Astrocyte of the cerebellum (primary cell): ENCODE data around the gene VWA3B.
A peak's percentile ranks its signal among the peaks of the same experiment; 100 is the strongest.

Experiments used
- DNase-seq: peaks from one replicate; pipeline ENCODE4 v3.0.0-alpha.2; 2011; ENCODE audit warnings: low read depth
- H3K4me3 ChIP-seq: 2 replicates; pipeline ENCODE4 v1.5.1; 2011; ENCODE audit warnings: mild to moderate bottlenecking, low read depth, low read length, moderate library complexity
- CTCF ChIP-seq: IDR thresholded peaks from 2 replicates; pipeline ENCODE4 v1.5.1; 2012; ENCODE audit warnings: low read length, low read depth, moderate library complexity, mild to moderate bottlenecking; ENCODE audit errors: missing control alignments
- in situ Hi-C: cut with HindIII; loops from 2 replicates; pipeline ENCODE4 v1.10.0; 2017; ENCODE audit warnings: low sequenced_read_pairs

The VWA3B gene, protein sequence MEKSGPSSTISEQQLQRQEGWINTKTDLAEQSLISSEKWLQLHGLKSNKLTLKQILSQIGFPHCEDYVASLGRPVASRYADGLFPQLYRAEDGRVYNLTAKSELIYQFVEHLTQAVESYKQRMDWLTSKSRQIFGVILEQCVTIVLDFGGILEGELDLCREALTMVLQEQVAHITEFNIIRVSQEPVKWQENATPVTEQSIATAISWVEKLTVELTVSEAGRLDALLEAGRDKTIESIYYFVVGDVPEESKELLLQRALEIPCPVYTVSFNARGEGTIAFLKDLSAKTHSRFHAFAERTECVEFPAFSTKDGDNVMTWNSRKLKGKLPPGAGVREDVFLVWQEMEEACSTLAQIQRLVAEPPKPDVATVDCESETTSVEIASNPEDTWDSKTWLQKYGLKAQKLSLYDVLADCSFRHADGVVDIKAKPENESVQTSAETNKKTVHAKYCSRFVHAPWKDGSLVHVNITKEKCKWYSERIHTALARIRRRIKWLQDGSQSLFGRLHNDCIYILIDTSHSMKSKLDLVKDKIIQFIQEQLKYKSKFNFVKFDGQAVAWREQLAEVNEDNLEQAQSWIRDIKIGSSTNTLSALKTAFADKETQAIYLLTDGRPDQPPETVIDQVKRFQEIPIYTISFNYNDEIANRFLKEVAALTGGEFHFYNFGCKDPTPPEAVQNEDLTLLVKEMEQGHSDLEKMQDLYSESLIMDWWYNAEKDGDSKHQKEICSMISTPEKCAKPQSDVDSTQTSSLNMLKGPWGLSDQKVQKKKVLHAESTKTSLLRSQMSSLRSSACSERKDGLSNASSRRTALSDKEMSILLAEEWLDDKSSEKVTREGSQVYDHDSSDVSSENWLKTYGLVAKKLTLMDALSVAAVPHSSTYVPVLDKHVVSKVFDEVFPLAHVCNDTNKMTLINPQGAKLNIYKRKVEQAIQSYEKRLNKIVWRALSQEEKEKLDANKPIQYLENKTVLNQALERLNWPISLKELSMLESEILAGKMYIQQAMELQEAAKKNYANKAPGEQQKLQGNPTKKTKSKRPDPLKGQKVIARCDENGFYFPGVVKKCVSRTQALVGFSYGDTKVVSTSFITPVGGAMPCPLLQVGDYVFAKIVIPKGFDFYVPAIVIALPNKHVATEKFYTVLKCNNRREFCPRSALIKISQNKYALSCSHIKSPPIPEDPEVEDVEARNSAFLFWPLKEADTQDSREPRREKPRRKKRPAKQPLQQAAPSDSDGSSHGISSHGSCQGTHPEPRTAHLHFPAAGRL (N-terminal part only)

GRCh38 chr2:98086491-98087446 is at the start of gene VWA3B:
Gene VWA3B (plus strand): TSS chr2:98087167. CDS start chr2:98093093, 5,926 bp downstream.
- in situ Hi-C loops: loop anchor here (5.0 kb wide), 1 partner anchor 36 kb away; no protein-coding TSS in a partner anchor
- H3K4me3 ChIP-seq: peak within 1 kb of the TSS; percentile 54
- TF ChIP-seq CTCF: no peak
- DNase-seq: no peak

DNA sequence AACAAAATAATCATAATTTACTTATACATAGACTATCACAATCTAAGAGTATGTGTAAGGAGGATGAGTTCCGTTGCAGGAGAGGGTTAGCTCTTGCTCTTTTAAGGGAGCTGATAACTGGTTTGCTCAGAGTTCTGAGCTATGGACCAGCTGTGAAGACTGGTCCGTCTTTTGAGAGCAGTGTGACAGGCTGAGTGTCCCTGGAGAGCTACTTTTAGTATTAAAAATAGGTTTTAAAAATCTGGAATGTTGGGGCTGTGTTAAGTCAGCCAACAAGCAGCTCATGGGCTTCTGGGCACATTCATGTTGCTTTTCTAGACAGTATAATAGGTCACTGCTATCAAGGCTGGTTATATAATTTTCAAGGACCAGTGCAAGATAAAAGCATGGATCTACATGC is 49.8 kb upstream of the VWA3B start:
- in situ Hi-C loops: no loop called here
- no peak for TF ChIP-seq CTCF
- no peak for DNase-seq
- H3K4me3 ChIP-seq: no peak overlapping the region

DNA sequence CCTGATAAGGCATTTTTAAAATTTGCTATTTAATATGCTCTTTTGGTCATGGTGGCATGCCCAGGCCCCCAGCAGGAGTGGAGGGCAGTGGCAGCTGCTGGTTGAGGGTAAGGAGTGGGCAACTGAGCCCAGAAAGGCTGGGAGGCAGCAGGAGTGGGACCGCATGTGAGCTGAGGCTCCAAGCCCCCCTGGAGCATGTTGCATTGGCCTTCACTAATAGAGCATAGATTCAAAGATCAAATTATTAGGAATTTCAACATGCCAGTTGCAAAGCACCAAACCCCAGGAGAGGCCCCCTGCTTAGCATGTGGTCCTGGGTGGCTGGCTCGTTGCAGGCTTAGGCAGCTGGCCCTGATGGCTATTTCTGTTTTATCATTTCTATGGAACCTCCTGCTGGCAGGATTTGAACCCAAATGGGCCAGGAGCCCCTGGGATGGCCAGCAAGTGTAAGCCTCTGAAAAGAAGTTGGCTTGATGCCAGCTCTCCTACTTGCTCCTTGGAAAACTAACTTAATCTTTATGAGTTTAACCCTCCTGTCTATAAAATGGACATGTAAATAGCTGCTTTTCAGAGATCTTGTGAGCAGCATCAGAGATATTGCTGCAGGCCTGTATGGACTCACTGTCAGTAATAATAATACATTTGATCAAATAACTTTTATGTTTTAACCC is 49.2 kb upstream of the VWA3B start:
- no peak for TF ChIP-seq CTCF
- no peak overlapping the region for H3K4me3 ChIP-seq
- DNase-seq: no peak
- in situ Hi-C loops: no loop called here

GRCh38 chr2:98039085-98039756 is 47.7 kb upstream of the VWA3B start:
- H3K4me3 ChIP-seq: no peak overlapping the region
- TF ChIP-seq CTCF: no peak
- in situ Hi-C loops: no loop called here
- no peak for DNase-seq

DNA sequence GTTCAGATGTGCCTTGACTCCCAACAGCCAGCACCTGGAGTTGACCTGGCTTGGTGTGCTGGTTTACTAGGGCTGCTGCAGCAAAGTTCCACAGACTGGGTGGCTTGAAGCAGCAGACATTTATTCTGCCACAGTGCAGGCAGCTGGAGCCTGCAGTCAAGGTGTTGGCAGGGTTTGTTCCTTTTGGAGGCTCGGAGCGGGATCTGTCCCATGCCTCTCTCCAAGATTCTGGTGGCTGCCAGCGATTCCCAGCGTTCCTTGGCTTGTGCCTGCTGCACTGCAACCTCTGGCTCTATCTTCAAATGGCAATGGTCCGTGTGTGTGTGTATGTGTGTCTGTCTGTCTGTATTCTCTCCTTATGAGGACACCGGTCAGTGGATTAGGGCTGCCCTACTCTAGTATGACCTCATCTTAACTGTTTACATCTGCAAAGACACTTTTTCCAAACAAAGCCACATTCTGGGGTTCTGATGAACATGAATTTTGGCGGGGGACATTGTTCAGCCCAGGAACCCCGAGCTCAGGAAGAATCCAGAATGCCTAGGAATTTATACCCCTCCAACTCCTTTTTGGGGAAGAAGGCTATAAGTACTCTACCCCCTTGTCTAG is 46.5 kb upstream of the VWA3B start:
- TF ChIP-seq CTCF: no peak
- in situ Hi-C loops: no loop called here
- no peak overlapping the region for H3K4me3 ChIP-seq
- DNase-seq: no peak
